Activated CD4-positive, alpha-beta T cell treated with anti-CD3 and anti-CD28 coated beads, Interleukin-2, amount 10 ng/mL, durations not matched to agents 24 days and 14 days (primary cell): ENCODE measurements around the gene SHF. TPM values are rescaled to one million over a fixed set of nuclear protein-coding genes. Genes with fewer than 3 reads are reported as not detected.
"Not testable (repeated sequence)": the region's sequence is repeated elsewhere in the genome, so short reads cannot be mapped to it uniquely, and the experiment has no call there.

ENCODE experiments used
- DNase-seq: peaks from one replicate; pipeline ENCODE4 v3.0.0; 2022
- H3K27ac Mint-ChIP-seq: one replicate; pipeline ENCODE4 v1.8.0; 2022; ENCODE audit warnings: mild to moderate bottlenecking, mixed read lengths
- H3K27me3 Mint-ChIP-seq: one replicate; pipeline ENCODE4 v1.8.0; 2022; ENCODE audit warnings: mixed read lengths
- H3K36me3 Mint-ChIP-seq: one replicate; pipeline ENCODE4 v1.8.0; 2022; ENCODE audit warnings: low read depth, mild to moderate bottlenecking, mixed read lengths
- H3K4me1 Mint-ChIP-seq: one replicate; pipeline ENCODE4 v1.8.0; 2021; ENCODE audit warnings: mixed read lengths
- H3K4me3 Mint-ChIP-seq: one replicate; pipeline ENCODE4 v1.8.0; 2022; ENCODE audit warnings: mild to moderate bottlenecking, moderate library complexity, mixed read lengths
- H3K9me3 Mint-ChIP-seq: one replicate; pipeline ENCODE4 v1.8.0; 2021; ENCODE audit warnings: mixed read lengths
- intact Hi-C: fragments of 100-400 bp; cut with micrococcal nuclease; formaldehyde crosslinking; loops from one replicate; pipeline ENCODE4 v1.15.1; 2023
- total RNA-seq: library from RNA; stranded (reverse); gene quantifications from 2 replicates; pipeline ENCODE4 v1.2.3, GENCODE V29; 2022

SHF gene
- total RNA-seq, 1 donor from 2014 or later = 14.4 TPM

DNA sequence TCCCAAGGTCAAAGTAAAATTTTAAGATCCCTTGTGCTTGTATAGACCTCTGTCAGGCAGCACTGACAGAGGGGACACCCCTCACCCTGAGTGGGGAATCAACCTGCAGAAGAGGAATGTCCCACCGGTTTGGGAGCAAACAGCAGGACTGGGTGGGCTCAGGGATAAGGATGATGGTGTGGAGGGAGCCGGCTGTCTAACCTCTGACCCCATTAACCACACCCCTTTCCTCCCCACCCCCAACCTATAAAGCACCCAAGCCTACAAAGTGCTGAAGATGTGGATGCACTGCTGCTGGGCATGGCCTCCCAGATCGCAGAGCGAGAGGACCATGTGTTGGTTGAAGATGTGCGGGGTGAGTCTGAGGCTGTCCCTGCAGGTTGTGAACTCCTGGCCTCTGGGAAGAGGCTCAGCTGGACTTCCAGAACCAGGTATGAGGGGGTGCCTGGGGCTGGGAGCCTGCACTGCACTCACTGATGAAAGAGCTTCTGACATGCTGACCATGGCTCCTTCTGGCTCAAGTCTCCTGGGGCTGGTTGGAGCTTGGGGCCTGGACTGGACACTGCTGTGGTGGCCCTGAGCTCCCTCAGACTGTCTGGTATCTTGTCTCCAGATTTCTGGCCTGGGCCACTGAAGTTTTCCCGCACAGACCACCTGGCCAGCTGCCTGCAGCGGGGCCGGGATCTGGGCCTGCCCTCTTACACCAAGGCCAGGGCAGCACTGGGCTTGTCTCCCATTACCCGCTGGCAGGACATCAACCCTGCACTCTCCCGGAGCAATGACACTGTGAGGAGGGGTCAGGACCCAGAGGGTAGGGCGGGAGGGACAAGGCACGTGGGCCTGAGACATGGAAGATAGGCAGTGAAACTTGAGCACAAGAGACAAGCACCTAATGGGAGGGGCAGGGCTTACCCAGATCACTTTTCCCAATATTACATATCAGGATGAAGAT is 48.7 kb downstream of the SHF start:
- Mint-ChIP-seq H3K36me3 (no peaks in the 10 kb centered on the region), H3K9me3 (no peaks in the 10 kb centered on the region), H3K4me1 (peaks cover 3% of the 10 kb centered on the region), H3K27ac (no peak overlapping the region), H3K4me3 (no peak overlapping the region), H3K27me3 (peaks cover 18% of the 10 kb centered on the region)
- intact Hi-C loops = no loop called here
- no peak for DNase-seq

DNA sequence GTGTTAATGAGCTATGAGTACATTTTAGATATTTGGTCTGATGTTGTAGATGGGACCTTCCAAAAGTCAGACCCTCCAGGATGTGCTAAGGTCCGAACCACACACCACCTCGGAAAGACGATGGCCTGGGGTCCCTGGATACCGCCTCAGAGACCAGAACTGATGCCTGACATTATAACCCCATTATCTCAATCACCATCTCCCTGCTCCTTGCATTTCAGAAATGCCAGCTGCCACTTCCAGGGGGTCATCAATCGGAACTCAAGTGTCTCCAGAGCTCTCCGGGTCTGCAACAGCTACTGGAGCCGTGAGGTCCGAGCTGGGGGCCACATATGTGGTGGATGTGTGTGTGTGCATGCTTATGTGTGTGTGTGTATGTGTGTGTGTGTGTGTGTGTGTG is 50.1 kb downstream of the SHF start:
- H3K27ac Mint-ChIP-seq = no peak overlapping the region
- no peak for DNase-seq
- H3K36me3 Mint-ChIP-seq = no peaks in the 10 kb centered on the region
- peaks cover 32% of the 10 kb centered on the region for H3K27me3 Mint-ChIP-seq
- H3K4me1 Mint-ChIP-seq = peaks cover 3% of the 10 kb centered on the region
- intact Hi-C loops = no loop called here
- no peaks in the 10 kb centered on the region for H3K9me3 Mint-ChIP-seq
- H3K4me3 Mint-ChIP-seq = no peak overlapping the region

DNA sequence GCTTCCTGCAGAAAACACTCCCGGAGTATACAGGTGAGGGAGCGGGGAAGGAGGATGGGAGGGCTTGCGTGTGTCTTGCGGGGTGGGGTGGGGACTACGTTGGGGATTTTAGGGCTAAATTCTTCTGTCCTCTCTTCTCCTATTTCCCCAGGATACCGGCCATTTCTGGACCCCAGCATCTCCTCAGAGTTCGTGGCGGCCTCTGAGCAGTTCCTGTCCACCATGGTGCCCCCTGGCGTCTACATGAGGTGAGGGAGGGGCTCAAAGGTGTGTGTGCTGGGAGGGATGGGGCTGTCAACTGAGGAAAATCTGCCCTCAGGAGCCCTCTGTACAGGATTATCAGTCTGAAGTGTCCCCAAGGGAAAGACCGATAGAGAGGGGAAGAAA is 51.4 kb downstream of the SHF start:
- no peak for DNase-seq
- H3K4me1 Mint-ChIP-seq = peaks cover 3% of the 10 kb centered on the region

DNA sequence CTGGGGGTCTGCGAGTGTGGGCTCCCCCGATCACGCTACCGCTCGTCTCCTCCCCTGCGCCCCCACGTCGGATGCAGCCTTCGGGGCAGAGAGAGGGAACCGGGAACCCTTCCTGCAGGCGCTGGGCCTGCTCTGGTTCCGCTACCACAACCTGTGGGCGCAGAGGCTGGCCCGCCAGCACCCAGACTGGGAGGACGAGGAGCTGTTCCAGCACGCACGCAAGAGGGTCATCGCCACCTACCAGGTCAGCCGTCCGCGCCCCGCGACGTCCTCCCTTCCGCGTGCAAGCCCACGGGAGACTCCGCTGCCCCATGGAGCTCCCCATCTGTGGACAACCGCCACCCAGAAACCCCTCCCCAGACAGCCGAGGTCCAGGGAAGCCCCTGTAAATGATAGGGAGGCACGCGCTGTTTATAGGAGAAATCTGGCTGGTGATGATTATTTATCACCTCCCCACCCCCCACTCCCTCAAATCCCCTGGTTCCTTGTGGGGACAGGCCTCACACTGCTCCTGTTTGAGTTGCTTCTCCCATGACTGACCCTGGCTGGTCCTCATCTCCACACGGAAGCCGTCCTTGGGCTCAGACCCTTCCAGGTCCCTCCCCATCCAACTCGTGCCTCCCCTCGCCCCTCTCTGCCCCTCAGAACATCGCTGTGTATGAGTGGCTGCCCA is 51.9 kb downstream of the SHF start:
- H3K4me3 Mint-ChIP-seq = peak overlapping the region; percentile 31
- DNase-seq, H3K4me1 Mint-ChIP-seq, H3K27ac Mint-ChIP-seq, H3K36me3 Mint-ChIP-seq, intact Hi-C loops, H3K9me3 Mint-ChIP-seq: not testable (repeated sequence)
- H3K27me3 Mint-ChIP-seq = peaks cover 45% of the 10 kb centered on the region

More for the DNA sequence above, 51.4 kb downstream of the SHF start:
- no peaks in the 10 kb centered on the region for H3K9me3 Mint-ChIP-seq
- H3K27ac Mint-ChIP-seq = no peak overlapping the region
- peaks cover 41% of the 10 kb centered on the region for H3K27me3 Mint-ChIP-seq
- intact Hi-C loops = no loop called here
- no peaks in the 10 kb centered on the region for H3K36me3 Mint-ChIP-seq
- H3K4me3 Mint-ChIP-seq = peak overlapping the region; percentile 31

- intact Hi-C loops = no loop called here
- Mint-ChIP-seq H3K4me3 (peak overlapping the region; percentile 50), H3K9me3 (no peaks in the 10 kb centered on the region), H3K36me3 (no peaks in the 10 kb centered on the region), H3K27ac (peak overlapping the region; percentile 42), H3K4me1 (peaks cover 3% of the 10 kb centered on the region), H3K27me3 (peaks cover 51% of the 10 kb centered on the region)
- peak; percentile 69 for DNase-seq
These were observed 52.8 kb downstream of the SHF start for GRCh38 chr15:45134682-45135604.

DNA sequence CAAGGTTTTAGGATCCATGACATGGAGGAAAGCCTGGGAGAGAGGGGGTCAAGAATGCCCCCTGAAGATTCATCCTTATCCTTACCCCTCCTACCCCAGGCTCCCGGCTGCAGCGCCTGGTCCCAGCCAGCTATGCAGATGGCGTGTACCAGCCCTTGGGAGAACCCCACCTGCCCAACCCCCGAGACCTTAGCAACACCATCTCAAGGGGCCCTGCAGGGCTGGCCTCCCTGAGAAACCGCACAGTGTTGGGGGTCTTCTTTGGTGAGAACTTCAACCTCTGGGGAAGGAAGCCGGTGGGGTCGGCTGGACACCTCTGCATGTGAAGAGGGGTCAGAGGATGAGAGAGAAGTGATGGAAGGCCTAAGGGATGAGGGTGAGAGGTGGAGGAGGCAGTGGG is 53.7 kb downstream of the SHF start:
- Mint-ChIP-seq H3K27ac (no peak overlapping the region), H3K4me1 (peaks cover 3% of the 10 kb centered on the region), H3K4me3 (peak overlapping the region; percentile 9), H3K27me3 (peaks cover 54% of the 10 kb centered on the region), H3K36me3 (no peaks in the 10 kb centered on the region), H3K9me3 (no peaks in the 10 kb centered on the region)
- DNase-seq = no peak
- intact Hi-C loops = no loop called here

DNA sequence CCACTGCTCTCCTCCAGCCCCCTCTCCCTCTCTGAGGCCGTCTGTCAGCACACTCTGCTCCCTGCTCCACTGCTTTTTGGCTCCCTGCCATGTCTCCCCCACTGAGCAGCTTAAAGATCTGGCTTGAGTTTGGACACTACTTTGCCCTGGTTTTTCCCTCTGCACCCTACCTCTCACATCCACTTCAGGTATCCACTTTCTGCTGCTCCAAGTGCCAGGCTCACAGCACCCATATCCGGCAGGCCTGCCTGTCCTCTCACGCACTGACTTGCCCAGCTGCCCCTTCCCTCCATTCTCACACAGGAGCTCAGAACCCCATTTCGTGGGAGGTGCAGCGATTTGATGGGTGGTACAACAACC is 54.2 kb downstream of the SHF start:
- Mint-ChIP-seq H3K27ac (no peak overlapping the region), H3K9me3 (no peaks in the 10 kb centered on the region), H3K4me1 (peaks cover 3% of the 10 kb centered on the region), H3K27me3 (peaks cover 59% of the 10 kb centered on the region), H3K4me3 (no peak overlapping the region), H3K36me3 (no peaks in the 10 kb centered on the region)
- DNase-seq = no peak
- intact Hi-C loops = no loop called here

DNA sequence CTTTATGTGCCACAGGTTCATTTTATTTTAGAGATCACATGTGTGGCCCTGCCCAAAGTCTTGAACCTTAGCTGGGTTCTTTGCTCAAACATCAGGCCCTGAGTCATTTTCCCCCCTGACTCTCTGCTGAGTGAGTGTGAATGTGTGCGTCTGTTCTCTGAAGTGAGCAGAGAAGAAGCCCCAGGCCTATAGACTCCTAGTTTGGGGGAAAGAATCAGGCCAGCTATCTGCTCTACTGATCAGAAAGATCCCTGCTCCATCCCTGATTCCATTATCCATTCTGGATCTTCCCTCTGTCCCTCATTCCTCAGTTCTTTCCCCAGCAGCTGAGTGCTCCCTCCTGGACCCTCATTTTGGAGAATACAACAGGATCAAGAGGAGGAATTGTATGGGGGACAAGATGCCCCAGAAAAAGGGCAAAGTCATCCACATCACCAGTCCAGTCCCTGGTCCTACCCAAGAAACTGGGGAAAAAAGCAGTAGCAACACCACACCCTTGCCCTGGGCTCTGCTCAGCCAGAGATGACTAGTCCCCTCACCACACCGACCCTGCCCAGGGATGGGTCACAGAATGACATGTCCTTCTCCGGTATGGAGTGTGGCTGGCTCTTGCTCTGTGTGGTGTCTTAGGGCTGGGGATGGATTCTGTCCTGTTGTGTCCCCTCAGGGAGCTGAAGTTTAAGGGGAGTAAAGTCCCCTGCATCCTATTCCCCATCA is 54.8 kb downstream of the SHF start:
- H3K27ac Mint-ChIP-seq = no peak overlapping the region
- H3K9me3 Mint-ChIP-seq = no peaks in the 10 kb centered on the region
- intact Hi-C loops = no loop called here
- DNase-seq = no peak
- H3K4me3 Mint-ChIP-seq = no peak overlapping the region
- peaks cover 3% of the 10 kb centered on the region for H3K4me1 Mint-ChIP-seq
- no peaks in the 10 kb centered on the region for H3K36me3 Mint-ChIP-seq
- H3K27me3 Mint-ChIP-seq = peaks cover 64% of the 10 kb centered on the region

- no peak for DNase-seq
- Mint-ChIP-seq H3K4me1 (peaks cover 3% of the 10 kb centered on the region), H3K9me3 (no peaks in the 10 kb centered on the region), H3K36me3 (no peaks in the 10 kb centered on the region), H3K27me3 (peaks cover 70% of the 10 kb centered on the region), H3K4me3 (no peak overlapping the region), H3K27ac (no peak overlapping the region)
- intact Hi-C loops = no loop called here
These were observed 56.3 kb downstream of the SHF start for GRCh38 chr15:45131510-45131909.

- peaks cover 2% of the 10 kb centered on the region for H3K4me1 Mint-ChIP-seq
- intact Hi-C loops = no loop called here
- H3K27ac Mint-ChIP-seq = no peak overlapping the region
- peaks cover 75% of the 10 kb centered on the region for H3K27me3 Mint-ChIP-seq
- no peaks in the 10 kb centered on the region for H3K9me3 Mint-ChIP-seq
- H3K36me3 Mint-ChIP-seq = no peaks in the 10 kb centered on the region
- no peak overlapping the region for H3K4me3 Mint-ChIP-seq
- no peak for DNase-seq
These were observed 57.3 kb downstream of the SHF start for GRCh38 chr15:45130291-45131000.

DNA sequence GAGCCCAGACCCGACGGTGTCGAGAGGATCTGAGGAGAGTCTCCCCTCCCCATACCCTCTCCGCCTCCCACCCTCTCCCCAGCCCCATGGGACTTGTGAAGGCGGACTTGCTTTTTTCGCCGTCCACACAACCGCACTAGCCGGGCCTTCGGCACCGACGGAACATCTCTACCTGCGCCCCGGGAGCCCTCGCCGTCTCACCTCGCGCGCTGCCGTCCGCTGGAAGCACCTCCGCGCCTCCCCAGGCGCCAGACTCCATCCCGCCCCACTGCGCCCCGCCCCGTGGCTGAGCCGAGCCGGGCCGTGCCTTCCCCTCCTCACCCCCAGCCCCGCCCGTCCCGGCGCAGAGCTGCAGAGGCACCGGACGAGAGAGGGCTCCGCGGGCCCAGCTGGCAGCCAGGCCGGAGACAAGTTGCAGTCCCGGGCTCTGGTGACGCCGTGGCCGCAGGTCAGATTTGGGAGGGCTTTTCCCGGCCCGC is 58.1 kb downstream of the SHF start, which contains the start of the genes DUOX1 and DUOXA1:
DUOX1 (plus strand) TSS at position 344 of the 479 bp plus-strand sequence. CDS start 1,973 bp downstream, outside the sequence.
DUOXA1 (minus strand) TSS at position 229 of the 479 bp plus-strand sequence. CDS start 6,865 bp downstream, outside the sequence.
- H3K4me3 Mint-ChIP-seq = no peak within 1 kb of the TSS
- H3K36me3 Mint-ChIP-seq = no peaks in the 10 kb centered on the region
- intact Hi-C loops = no loop called here
- peaks cover 79% of the 10 kb centered on the region for H3K27me3 Mint-ChIP-seq
- DNase-seq = peak; percentile 72
- H3K9me3 Mint-ChIP-seq = no peaks in the 10 kb centered on the region
- no peak within 1 kb of the TSS for H3K27ac Mint-ChIP-seq
- H3K4me1 Mint-ChIP-seq = peaks cover 1% of the 10 kb centered on the region

DNA sequence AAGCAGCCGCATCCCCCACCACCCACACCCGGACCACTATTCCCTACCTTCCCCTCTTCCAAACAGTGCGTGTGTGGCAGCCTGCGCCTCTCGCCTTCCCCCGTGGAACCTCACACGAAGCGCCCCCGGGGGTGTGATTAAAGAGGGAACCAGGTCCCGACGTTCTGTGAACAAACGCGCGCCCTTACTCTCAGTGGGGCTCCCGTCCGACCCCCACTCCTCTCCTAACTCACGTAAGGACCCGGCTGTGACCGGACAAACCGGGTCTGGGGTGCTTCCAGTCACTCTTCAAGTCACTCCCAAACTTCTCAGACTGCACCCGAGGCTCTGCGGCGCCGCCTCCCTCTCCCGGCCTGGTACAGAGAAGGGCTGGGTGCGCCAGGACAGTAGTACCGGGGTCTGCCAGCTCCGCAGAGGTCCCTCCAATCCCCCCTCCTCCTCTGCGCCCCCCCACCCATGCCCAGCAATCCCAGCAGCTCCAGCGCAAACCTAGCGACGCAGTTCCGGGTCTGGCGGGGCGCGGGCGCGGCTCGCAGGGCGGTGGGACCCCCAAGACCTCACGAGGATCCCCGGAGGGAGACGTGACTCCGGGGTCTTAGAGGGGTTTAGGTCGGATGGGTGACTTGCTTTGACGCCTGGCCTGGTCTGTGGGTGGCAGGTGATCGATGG is 58.7 kb downstream of the SHF start:
- H3K27ac Mint-ChIP-seq = no peak overlapping the region
- peaks cover 75% of the 10 kb centered on the region for H3K27me3 Mint-ChIP-seq
- DNase-seq = no peak
- H3K4me3 Mint-ChIP-seq = no peak overlapping the region
- no peaks in the 10 kb centered on the region for H3K9me3 Mint-ChIP-seq
- H3K36me3 Mint-ChIP-seq = no peaks in the 10 kb centered on the region
- H3K4me1 Mint-ChIP-seq = no peaks in the 10 kb centered on the region
- intact Hi-C loops = no loop called here
